Osteoblast (primary cell): ENCODE measurements around the gene CSNK2A1. TPM values are rescaled to one million over a fixed set of nuclear protein-coding genes. Genes with fewer than 3 reads are reported as not detected.

ENCODE experiments used
- DNase-seq: peaks from one replicate; pipeline ENCODE4 v3.0.0; 2011; ENCODE audit warnings: low spot score, mixed read lengths; ENCODE audit not compliant: insufficient read length; ENCODE audit errors: missing footprints
- H2AFZ ChIP-seq: 2 replicates; pipeline ENCODE4 v1.6.0; 2011; ENCODE audit warnings: mild to moderate bottlenecking, low read length
- H3K27ac ChIP-seq: 2 replicates; pipeline ENCODE4 v1.5.1; 2011; ENCODE audit warnings: mild to moderate bottlenecking, low read depth, low read length, moderate library complexity
- H3K27me3 ChIP-seq: 2 replicates; pipeline ENCODE4 v1.6.0; 2012; ENCODE audit warnings: mild to moderate bottlenecking, control low read depth, inconsistent platforms, low read length, moderate library complexity; ENCODE audit not compliant: insufficient read depth
- H3K36me3 ChIP-seq: 2 replicates; pipeline ENCODE4 v1.5.1; 2011; ENCODE audit warnings: mild to moderate bottlenecking, low read length, control low read depth, moderate library complexity; ENCODE audit not compliant: insufficient read depth
- H3K4me1 ChIP-seq: 2 replicates; pipeline ENCODE4 v1.5.1; 2011; ENCODE audit warnings: mild to moderate bottlenecking, low read length, control low read depth, moderate library complexity; ENCODE audit not compliant: insufficient read depth
- H3K4me2 ChIP-seq: 2 replicates; pipeline ENCODE4 v1.6.0; 2011; ENCODE audit warnings: mild to moderate bottlenecking, low read length; ENCODE audit not compliant: insufficient read depth
- H3K4me3 ChIP-seq: fragments of 200-600 bp; sonication (generic); 3 replicates; pipeline ENCODE4 v1.5.1; 2012; ENCODE audit warnings: mild to moderate bottlenecking, low read length, inconsistent platforms; ENCODE audit not compliant: insufficient read depth
- H3K79me2 ChIP-seq: 2 replicates; pipeline ENCODE4 v1.6.0; 2012; ENCODE audit warnings: mild to moderate bottlenecking, low read length, control low read depth, inconsistent platforms; ENCODE audit not compliant: insufficient read depth
- H3K9me3 ChIP-seq: 2 replicates; pipeline ENCODE4 v1.5.1; 2011; ENCODE audit warnings: low read depth, low read length, control low read depth
- H4K20me1 ChIP-seq: 2 replicates; pipeline ENCODE4 v1.6.0; 2012; ENCODE audit warnings: mild to moderate bottlenecking, low read length, control low read depth; ENCODE audit not compliant: insufficient read depth
- total RNA-seq: library from RNA; depleted of rRNA; stranded (reverse); fragments of >200 nt; gene quantifications from 2 replicates; pipeline ENCODE4 v1.2.3, GENCODE V29; 2012
- TF ChIP-seq, protein P1 (sequence below): IDR thresholded peaks from 2 replicates; pipeline ENCODE4 v1.5.1; 2011; ENCODE audit warnings: mild to moderate bottlenecking, low read depth, low read length, moderate library complexity; ENCODE audit errors: extremely low read depth

The CSNK2A1 gene
- total RNA-seq, 1 donor, result 82.9 TPM

DNA sequence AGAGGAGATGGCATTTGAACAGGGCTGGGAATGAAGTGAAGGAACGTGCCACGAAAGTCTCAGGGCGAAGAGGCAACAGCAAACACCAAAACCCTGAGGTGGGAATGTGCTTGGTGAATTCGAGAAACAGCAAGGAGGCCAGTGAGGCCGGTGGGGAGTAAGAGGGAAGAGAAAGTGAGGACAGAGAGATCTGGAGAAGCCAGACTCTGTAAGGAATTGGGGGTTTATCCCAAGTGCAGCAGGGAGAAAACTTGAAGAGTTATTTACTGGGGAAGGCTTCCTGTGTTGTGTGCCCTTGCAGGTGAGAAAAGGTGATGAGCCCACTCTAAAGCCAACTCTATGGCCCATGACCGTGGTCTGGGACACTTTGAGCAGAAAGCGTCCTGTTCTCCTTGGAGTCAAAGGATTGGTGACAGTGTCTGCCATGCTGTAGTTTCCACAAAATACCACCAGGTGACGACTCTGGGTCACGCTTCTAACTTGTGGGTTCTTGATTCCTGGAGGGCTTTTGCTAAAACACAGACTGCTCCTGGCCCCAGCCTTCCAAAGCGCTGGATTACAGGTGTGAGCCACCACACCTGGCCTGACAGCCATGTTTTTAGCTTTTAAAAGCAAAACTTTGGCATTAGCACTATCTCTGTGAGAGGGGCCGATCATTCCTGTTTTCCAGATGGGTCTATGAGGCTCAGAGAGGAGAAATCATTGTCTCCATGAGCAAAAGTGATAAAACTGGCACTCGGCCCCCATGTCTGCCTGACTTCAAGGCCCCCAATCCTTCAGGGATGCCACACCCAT is 18.0 kb upstream of the CSNK2A1 start:
- Histone ChIP-seq H2AFZ (no peak overlapping the region), H3K79me2 (no peaks in the 10 kb centered on the region), H3K9me3 (no peaks in the 10 kb centered on the region), H4K20me1 (no peaks in the 10 kb centered on the region), H3K4me2 (no peak overlapping the region), H3K36me3 (no peaks in the 10 kb centered on the region), H3K27ac (no peak overlapping the region), H3K4me3 (no peak overlapping the region), H3K4me1 (no peaks in the 10 kb centered on the region), H3K27me3 (peaks cover 5% of the 10 kb centered on the region)
- TF ChIP-seq, protein P1, sequence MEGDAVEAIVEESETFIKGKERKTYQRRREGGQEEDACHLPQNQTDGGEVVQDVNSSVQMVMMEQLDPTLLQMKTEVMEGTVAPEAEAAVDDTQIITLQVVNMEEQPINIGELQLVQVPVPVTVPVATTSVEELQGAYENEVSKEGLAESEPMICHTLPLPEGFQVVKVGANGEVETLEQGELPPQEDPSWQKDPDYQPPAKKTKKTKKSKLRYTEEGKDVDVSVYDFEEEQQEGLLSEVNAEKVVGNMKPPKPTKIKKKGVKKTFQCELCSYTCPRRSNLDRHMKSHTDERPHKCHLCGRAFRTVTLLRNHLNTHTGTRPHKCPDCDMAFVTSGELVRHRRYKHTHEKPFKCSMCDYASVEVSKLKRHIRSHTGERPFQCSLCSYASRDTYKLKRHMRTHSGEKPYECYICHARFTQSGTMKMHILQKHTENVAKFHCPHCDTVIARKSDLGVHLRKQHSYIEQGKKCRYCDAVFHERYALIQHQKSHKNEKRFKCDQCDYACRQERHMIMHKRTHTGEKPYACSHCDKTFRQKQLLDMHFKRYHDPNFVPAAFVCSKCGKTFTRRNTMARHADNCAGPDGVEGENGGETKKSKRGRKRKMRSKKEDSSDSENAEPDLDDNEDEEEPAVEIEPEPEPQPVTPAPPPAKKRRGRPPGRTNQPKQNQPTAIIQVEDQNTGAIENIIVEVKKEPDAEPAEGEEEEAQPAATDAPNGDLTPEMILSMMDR, result peak; percentile 97
- DNase-seq, result peak; percentile 91

DNA sequence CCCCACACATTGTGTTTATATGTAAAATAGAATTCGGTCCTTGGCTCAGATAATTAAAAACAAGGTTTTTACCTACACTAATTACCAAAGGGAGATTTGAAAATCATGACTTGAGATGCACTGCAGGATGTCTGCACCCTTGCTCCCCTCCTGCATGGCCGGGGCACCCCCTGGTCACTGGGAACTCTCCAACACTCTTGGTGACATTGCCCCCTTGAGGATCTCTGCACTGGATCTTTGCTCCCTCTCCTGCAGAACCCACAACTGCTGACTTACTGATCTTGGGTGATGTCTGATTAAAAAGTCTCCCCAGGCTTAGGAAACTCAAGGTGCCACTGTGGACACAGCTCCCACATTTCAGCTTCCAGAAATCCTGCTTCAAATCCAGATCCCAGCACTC is 17.1 kb upstream of the CSNK2A1 start:
- no peak overlapping the region for H3K4me2 ChIP-seq
- no peaks in the 10 kb centered on the region for H4K20me1 ChIP-seq
- H3K79me2 ChIP-seq, result no peaks in the 10 kb centered on the region
- DNase-seq, result no peak
- H3K4me3 ChIP-seq, result no peak overlapping the region
- no peak overlapping the region for H3K27ac ChIP-seq
- H2AFZ ChIP-seq, result no peak overlapping the region
- TF ChIP-seq, protein P1, result no peak
- H3K9me3 ChIP-seq, result no peaks in the 10 kb centered on the region
- peaks cover 5% of the 10 kb centered on the region for H3K27me3 ChIP-seq
- H3K4me1 ChIP-seq, result no peaks in the 10 kb centered on the region
- H3K36me3 ChIP-seq, result no peaks in the 10 kb centered on the region

DNA sequence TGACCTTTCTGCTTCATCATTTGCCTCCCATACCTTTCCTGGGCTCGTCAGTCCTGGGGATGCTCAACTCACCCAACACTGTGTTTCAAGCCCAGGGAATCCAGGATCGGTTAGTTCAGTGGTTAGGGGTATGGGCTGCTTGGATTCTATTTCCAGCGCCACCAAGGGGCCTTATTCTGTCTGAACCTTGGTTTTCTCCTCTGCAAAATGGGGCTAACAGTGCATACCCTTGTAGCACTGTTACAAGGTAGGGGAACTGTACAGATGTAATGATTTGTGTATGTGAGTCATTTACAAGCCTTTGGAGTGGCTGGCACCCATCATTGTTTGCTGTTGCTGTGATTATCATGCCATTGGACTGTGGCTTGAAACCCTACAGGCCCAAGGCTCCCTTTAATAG is 14.5 kb upstream of the CSNK2A1 start:
- H4K20me1 ChIP-seq, result no peaks in the 10 kb centered on the region
- no peak overlapping the region for H2AFZ ChIP-seq
- H3K79me2 ChIP-seq, result no peaks in the 10 kb centered on the region
- H3K9me3 ChIP-seq, result no peaks in the 10 kb centered on the region
- TF ChIP-seq, protein P1, result no peak
- peaks cover 4% of the 10 kb centered on the region for H3K4me1 ChIP-seq
- no peak overlapping the region for H3K27ac ChIP-seq
- no peak for DNase-seq
- no peak overlapping the region for H3K4me3 ChIP-seq
- H3K27me3 ChIP-seq, result peaks cover 5% of the 10 kb centered on the region
- no peak overlapping the region for H3K4me2 ChIP-seq
- H3K36me3 ChIP-seq, result no peaks in the 10 kb centered on the region

DNA sequence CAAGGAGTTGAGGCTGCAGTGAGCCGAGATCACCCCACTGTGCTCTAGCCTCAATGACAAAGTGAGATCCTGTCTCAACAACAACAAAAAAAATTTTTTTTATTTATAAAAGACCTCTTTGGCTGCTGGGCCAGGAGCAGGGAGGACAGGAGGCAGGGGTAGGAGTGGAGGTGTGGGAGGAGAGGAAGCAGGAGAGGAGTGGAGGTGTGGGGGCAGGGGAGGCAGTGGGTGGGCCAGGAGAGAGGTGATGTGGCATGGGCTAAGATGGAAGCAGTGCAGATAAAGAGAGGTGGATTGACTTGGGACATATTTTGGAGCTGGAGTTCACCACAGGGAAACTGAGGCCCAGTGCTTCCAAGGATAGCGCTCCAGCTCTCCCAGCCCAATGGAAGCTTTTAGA is 13.4 kb upstream of the CSNK2A1 start:
- Histone ChIP-seq H3K9me3 (no peaks in the 10 kb centered on the region), H2AFZ (no peak overlapping the region), H3K36me3 (no peaks in the 10 kb centered on the region), H4K20me1 (no peaks in the 10 kb centered on the region), H3K27me3 (peaks cover 5% of the 10 kb centered on the region), H3K79me2 (no peaks in the 10 kb centered on the region), H3K4me3 (no peak overlapping the region), H3K4me2 (no peak overlapping the region), H3K4me1 (peaks cover 4% of the 10 kb centered on the region), H3K27ac (no peak overlapping the region)
- TF ChIP-seq, protein P1, result no peak
- no peak for DNase-seq
